Natural killer cell treated with Interleukin-12 subunit alpha and Interleukin-12 subunit beta and Interleukin-15 and Interleukin-18, amount 100 ng/mL, for 72 hours (primary cell): Measurements from ENCODE around the gene SPNS3. TPM values are rescaled to one million over a fixed set of nuclear protein-coding genes. Genes with fewer than 3 reads are reported as not detected.

ENCODE experiments used
- ATAC-seq, 2 donors: fragments of 150-1000 bp; cut with Tn5 transposase in 1 of 2; sonication (Bioruptor Pico), chemical (Tn5 transposase) in 1 of 2; 2 replicates each; pipeline ENCODE4 v1.10.0; 2021
- DNase-seq: peaks from one replicate; pipeline ENCODE4 v3.0.0; 2022; ENCODE audit warnings: low spot score
- H3K27ac Mint-ChIP-seq, 2 donors: 1 replicate in 1 of 2; 2 replicates in 1 of 2; pipeline ENCODE4 v1.8.0; 2022; ENCODE audit warnings: mixed read lengths in 2 of 2, mild to moderate bottlenecking in 1 of 2, moderate library complexity in 1 of 2
- H3K27me3 Mint-ChIP-seq, 2 donors: 1 replicate in 1 of 2; 2 replicates in 1 of 2; pipeline ENCODE4 v1.8.0; 2022; ENCODE audit warnings: mixed read lengths in 2 of 2
- H3K36me3 Mint-ChIP-seq: one replicate; pipeline ENCODE4 v1.8.0; 2022; ENCODE audit warnings: mixed read lengths
- H3K4me1 Mint-ChIP-seq, 2 donors: 1 replicate in 1 of 2; 2 replicates in 1 of 2; pipeline ENCODE4 v1.8.0; 2022; ENCODE audit warnings: low read depth in 2 of 2, mixed read lengths in 2 of 2, mild to moderate bottlenecking in 1 of 2
- H3K4me3 Mint-ChIP-seq: one replicate; pipeline ENCODE4 v1.8.0; 2022; ENCODE audit warnings: mixed read lengths
- H3K9me3 Mint-ChIP-seq: 2 replicates; pipeline ENCODE4 v1.8.0; 2022; ENCODE audit warnings: mixed read lengths
- total RNA-seq, 2 donors: library from RNA; stranded (reverse); gene quantifications; one replicate each; pipeline ENCODE4 v1.2.3, GENCODE V29; 2022

The SPNS3 gene
- total RNA-seq, 2 donors from 2014 or later = 1.1 to 1.9 TPM

DNA sequence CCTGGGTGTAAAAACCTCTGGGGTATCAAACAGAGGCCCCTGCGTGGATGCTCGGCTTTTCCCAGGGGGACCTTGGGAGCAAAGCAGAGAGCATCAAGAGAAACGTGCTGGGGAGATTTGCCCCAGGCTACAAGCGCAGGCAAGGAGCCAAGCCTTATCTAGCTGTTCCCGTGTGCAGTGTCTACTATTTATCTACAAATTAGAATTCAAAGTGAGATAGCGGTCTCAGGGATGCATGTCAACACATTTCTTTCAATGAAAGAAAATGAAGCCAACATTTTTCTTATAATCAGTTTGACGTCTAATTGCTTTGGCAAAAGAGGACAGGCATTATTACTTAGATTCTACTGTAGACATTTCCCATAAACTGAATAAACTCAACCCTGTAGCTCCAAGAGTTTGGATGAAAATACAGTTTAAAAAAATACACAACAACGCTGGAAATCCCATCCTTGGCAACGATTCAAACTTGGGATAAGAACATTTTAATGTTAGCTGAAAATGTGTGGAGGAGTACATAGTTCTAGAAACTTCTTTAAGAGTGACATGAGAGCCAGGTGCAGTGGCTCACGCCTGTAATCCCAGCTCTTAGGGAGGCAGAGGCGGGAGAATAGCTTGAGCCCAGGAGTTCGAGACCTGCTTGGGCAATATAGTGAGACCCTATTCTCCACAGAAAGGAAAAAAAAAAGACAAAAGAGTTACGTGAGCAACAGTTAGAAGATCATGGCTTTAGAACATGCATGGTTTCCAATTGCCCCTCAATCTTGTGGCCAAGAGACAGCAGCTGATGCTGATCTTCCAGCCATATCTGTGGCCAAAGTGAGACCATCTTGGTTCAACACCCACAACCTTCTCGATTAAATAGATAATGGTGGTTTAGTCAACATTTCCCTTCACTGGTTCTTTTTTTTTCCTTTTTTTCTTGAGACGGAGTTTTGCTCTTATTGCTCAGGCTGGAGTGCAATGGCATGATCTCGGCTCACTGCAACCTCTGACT lies 7.2 kb downstream of the SPNS3 start:
- Mint-ChIP-seq H3K9me3 (no peaks in the 10 kb centered on the region), H3K36me3 (no peaks in the 10 kb centered on the region), H3K4me1 (peaks cover 24 to 26% of the 10 kb centered on the region in 2 donors), H3K27ac (peak overlapping the region in 1 of 2 donors; percentile 35), H3K27me3 (peaks cover 38 to 45% of the 10 kb centered on the region in 2 donors), H3K4me3 (no peak overlapping the region)
- ATAC-seq (no peak), DNase-seq (no peak)

DNA sequence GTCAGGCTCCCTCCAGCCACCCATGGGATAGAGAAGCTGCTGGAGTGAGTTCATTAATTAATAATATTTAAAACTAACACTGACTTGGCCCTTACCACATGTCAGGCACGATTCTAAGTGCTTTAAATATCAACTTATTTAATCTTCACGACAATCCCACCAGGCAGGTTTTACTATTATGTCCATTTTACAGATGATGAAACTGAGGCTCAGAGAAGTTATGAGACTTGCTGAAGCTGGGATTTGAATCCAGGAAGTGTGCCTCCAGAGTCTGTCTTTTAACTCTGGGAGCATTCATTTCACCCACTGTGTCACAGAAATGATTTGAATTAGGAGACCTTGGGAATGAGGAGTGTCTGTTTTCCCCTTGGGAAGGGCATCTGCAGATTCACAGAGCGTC lies 8.8 kb downstream of the SPNS3 start:
- DNase-seq (no peak), ATAC-seq (no peak)
- no peaks in the 10 kb centered on the region for H3K9me3 Mint-ChIP-seq
- H3K27ac Mint-ChIP-seq = peak overlapping the region in 1 of 2 donors; percentile 35
- H3K4me1 Mint-ChIP-seq = peaks cover 22 to 24% of the 10 kb centered on the region in 2 donors
- H3K27me3 Mint-ChIP-seq = peaks cover 36 to 40% of the 10 kb centered on the region in 2 donors
- H3K4me3 Mint-ChIP-seq = no peak overlapping the region
- H3K36me3 Mint-ChIP-seq = no peaks in the 10 kb centered on the region

DNA sequence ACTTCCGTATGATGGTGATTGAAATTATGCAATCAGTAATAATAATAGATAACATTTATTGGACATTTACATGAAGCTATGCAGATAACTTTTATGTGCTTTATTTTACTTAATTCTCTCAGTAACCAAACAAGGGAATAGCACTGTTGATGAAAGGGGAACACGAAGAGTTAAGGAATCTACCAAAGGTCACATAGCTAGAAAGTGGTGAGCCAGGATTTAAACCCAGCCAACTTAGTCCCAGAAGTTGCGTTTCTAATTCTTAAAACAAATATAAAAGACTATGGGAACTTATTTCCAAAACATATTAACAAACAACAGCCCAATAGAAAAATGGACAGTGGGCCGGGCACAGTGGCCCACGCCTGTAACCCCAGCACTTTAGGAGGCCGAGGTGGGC lies 9.7 kb downstream of the SPNS3 start:
- no peak for DNase-seq
- Mint-ChIP-seq H3K4me1 (peaks cover 22 to 24% of the 10 kb centered on the region in 2 donors), H3K4me3 (no peak overlapping the region), H3K9me3 (no peaks in the 10 kb centered on the region), H3K27ac (peak overlapping the region in 1 of 2 donors; percentile 26), H3K27me3 (peaks cover 29 to 39% of the 10 kb centered on the region in 2 donors), H3K36me3 (no peaks in the 10 kb centered on the region)
- ATAC-seq = no peak

DNA sequence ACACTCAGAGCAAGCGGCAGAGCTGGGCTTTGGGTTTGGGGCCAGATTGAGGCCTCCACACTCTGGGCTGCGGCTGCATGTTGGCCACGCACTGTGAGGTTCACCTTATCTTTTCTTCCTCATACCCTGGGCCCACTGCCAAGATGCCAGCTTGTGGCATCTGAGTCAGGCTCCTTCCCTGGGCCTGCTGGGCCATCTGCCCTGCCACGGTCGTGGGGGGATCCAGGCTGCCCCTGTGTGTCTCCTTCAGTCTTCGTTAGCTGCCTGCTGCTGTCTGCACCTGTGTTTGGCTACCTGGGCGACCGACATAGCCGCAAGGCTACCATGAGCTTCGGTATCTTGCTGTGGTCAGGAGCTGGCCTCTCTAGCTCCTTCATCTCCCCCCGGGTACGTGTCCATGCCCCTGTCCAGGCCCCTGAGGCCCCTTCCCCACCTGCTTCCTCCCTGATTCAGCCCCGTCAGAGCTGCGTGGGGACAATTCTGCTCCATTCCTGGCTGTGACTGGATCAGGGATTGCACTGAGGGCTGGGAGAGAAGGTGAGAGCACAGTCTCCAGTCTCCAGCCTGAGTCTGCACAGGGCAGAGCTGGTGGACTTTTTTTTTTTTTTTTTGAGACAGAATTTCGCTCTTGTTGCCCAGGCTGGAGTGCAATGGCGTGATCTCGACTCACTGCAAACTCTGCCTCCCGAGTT lies 11.2 kb downstream of the SPNS3 start:
- no peak overlapping the region for H3K27ac Mint-ChIP-seq
- H3K27me3 Mint-ChIP-seq = peaks cover 21 to 36% of the 10 kb centered on the region in 2 donors
- H3K9me3 Mint-ChIP-seq = no peaks in the 10 kb centered on the region
- no peak overlapping the region for H3K4me3 Mint-ChIP-seq
- H3K36me3 Mint-ChIP-seq = no peaks in the 10 kb centered on the region
- ATAC-seq (peak in 1 of 2 donors; percentile 21), DNase-seq (no peak)
- H3K4me1 Mint-ChIP-seq = peaks cover 18 to 24% of the 10 kb centered on the region in 2 donors

DNA sequence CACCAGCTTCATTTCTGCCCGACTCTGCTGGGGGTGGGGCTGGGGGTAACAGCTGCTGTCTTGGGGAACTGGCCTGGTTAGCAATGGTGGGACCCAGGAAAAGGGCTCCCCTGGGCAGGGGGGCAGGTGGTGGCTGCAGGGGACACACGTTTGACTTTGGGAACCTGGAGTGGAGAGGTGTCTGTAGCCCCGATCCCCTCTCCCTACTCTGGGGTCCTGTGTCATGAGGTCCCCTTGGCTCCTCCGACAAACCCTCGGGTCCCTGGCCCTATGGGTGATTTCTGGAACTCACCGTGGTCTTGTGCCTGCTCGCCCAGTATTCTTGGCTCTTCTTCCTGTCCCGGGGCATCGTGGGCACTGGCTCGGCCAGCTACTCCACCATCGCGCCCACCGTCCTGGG lies 12.0 kb downstream of the SPNS3 start:
- Mint-ChIP-seq H3K27me3 (peaks cover 17 to 35% of the 10 kb centered on the region in 2 donors), H3K4me1 (peaks cover 18 to 20% of the 10 kb centered on the region in 2 donors), H3K4me3 (no peak overlapping the region), H3K27ac (peak overlapping the region in 1 of 2 donors; percentile 31), H3K9me3 (no peaks in the 10 kb centered on the region), H3K36me3 (no peaks in the 10 kb centered on the region)
- DNase-seq = no peak
- ATAC-seq = no peak

DNA sequence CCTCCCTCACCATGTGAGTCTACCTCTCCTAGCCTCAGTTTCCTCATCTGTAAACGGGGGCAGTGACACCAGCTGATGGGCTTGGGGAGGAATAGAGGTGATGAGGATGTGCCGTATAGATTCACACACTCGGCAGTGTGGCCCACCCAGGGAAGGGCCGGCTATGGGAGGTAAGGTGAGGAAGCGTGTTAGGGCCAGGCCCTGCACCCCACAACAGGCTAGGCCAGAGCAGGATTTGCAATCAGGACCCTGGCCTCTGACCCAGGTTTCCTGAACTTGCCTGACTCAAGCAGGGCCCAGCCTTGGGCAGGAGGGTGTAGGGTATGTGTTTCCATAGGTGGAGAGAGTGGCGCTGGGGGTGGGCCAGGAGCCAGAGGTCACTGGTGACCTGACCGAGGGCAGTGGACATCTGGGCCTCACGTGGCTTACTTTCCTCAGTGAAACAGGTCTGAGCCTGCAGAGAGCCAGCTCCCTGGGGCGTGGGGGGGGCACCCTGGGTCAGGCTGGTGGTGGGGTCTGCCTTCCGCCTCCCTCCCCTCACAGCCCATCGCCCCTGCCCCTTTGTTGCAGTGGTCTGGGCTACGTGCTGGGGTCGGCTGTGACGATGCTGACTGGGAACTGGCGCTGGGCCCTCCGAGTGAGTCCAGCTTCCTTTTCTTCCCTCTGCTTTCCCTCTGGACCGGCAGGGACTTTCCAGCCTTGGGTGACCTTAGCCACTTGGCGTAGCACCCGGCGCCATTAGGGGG lies 12.8 kb downstream of the SPNS3 start:
- H3K27me3 Mint-ChIP-seq = peaks cover 14 to 35% of the 10 kb centered on the region in 2 donors
- peak overlapping the region in 1 of 2 donors; percentile 31 for H3K27ac Mint-ChIP-seq
- H3K4me1 Mint-ChIP-seq = peaks cover 11 to 13% of the 10 kb centered on the region in 2 donors
- no peaks in the 10 kb centered on the region for H3K36me3 Mint-ChIP-seq
- ATAC-seq (no peak), DNase-seq (no peak)
- no peaks in the 10 kb centered on the region for H3K9me3 Mint-ChIP-seq
- no peak overlapping the region for H3K4me3 Mint-ChIP-seq

DNA sequence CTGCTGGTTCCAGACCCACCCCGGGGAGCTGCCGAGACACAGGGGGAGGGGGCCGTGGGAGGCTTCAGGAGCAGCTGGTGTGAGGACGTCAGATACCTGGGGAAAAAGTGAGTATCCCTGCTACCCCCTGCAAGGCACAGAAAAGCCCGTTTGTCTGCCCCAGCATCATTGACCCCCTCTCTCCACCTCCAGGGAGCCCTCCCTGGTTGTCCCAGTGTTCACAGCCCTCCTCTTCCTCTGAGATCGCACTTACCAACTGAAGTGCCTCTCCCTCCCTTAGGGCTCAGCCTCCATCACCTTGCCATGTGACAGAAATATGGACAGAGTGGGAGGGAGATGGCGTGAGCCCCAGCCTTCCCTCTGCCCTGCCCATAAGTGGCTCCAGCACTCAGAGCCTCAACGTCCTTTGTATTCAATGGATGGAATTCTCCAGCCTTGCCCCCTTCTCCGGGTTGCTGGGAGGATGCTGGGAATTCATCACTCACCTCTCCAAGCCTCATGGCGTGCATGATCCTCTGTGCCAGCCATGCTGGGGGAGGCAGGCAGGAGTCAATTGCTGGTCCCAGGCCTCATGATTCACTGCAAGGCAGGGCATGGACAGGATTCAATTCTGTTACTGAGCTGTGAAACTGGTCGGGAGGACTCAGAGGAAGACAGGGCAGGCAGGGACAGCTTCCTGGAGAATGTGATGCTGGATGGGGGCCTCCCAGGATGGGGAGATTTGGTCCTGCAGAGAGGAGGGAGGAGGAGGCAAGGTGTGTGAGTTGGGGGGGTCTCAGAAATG lies 14.6 kb downstream of the SPNS3 start:
- H3K27me3 Mint-ChIP-seq = peaks cover 8 to 36% of the 10 kb centered on the region in 2 donors
- peaks cover 7 to 10% of the 10 kb centered on the region in 2 donors for H3K4me1 Mint-ChIP-seq
- DNase-seq (no peak), ATAC-seq (peak in 1 of 2 donors; percentile 22)
- H3K27ac Mint-ChIP-seq = peak overlapping the region in 1 of 2 donors; percentile 24
- no peaks in the 10 kb centered on the region for H3K9me3 Mint-ChIP-seq
- H3K4me3 Mint-ChIP-seq = no peak overlapping the region
- no peaks in the 10 kb centered on the region for H3K36me3 Mint-ChIP-seq

DNA sequence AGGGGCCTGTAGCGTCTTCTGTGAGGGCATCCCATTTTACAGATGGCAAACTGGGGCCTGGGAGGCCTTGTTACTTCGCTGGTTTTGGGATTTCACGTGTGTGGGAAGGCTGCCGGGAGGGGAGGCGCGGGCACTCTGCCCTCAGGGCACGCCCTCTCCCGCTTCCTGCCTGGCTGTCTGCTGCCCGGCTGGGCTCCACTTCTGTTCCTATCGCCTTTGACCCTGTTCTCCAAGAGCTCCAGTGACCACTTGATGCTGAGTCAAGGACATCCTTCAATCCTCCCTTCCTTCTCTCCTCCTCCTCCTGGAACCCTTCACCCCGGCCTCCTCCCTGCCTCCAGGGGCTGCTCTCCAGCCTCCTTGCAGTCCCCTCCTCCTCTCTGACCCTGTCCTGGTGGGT lies 16.0 kb downstream of the SPNS3 start:
- no peaks in the 10 kb centered on the region for H3K9me3 Mint-ChIP-seq
- ATAC-seq (no peak), DNase-seq (no peak)
- H3K36me3 Mint-ChIP-seq = no peaks in the 10 kb centered on the region
- H3K4me3 Mint-ChIP-seq = no peak overlapping the region
- peaks cover 4 to 10% of the 10 kb centered on the region in 2 donors for H3K4me1 Mint-ChIP-seq
- no peak overlapping the region for H3K27ac Mint-ChIP-seq
- peaks cover 15 to 39% of the 10 kb centered on the region in 2 donors for H3K27me3 Mint-ChIP-seq

DNA sequence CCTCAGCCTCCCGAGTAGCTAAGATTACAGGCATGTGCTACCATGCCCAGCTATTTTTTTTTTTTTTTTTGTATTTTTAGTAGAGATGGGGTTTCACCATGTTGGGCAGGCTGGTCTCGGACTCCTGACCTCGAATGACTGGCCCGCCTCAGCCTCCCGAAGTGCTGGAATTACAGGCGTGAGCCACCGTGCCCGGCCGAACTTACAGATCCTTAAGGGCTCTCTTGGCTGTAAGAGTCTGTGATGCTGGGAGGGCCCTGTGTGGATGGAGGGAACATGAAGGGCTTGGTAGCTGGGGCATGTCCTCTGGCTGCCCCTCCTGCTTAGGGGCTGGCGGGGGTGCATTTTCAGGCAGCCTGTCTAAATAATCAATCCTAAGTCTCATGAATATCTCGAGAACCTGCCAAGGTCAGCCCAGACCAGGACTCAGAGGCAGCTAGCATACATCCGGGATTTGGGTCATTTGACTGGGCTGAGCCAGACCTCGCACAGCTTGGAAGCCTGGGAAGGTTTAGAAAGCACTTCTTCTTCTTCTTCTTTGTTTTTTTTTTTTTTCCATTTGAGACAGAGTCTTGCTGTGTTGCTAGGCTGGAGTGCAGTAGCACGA lies 17.1 kb downstream of the SPNS3 start:
- Mint-ChIP-seq H3K4me1 (peaks cover 0 to 9% of the 10 kb centered on the region in 2 donors), H3K27ac (no peak overlapping the region), H3K4me3 (no peak overlapping the region), H3K27me3 (peaks cover 15 to 34% of the 10 kb centered on the region in 2 donors), H3K9me3 (no peaks in the 10 kb centered on the region), H3K36me3 (no peaks in the 10 kb centered on the region)
- no peak for DNase-seq
- ATAC-seq = no peak

DNA sequence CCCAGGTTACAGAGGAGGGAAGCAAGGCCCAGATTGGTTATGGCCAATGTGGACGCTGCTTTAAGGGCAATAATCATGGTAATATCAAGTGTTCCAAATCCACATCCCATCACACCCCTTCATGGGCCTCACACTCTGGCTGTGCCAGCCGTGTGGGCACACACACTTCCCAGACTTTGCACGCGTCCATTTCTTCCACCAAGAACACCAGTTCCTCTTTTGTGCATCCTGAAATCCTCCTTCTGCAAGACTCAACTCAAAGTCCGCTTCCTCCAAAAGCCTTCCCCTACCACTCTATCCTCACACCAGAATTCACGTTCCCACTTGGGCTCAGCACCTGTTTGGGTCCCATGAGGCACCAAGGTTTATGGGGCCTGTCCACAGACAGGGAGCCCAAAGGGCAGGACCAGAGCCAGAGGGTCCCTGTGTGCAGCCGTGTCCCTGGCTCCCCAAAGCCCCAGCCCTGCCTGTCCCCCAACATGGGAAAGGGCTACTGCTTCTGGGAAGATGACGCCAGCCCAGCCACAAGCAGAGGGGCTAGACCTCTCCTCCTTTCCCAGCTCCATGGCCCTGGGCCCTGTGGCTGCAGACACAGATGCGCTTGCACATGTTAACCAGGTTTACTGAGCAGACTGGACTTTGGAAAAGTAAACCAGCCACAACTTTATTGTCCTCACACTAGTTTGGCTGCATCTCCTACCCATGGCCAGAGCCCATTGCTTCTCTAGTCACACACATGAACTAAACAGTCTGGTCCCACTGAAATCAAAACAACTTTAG lies 20.3 kb downstream of the SPNS3 start:
- Mint-ChIP-seq H3K4me1 (peaks cover 0 to 4% of the 10 kb centered on the region in 2 donors), H3K4me3 (no peak overlapping the region), H3K27me3 (peaks cover 15 to 23% of the 10 kb centered on the region in 2 donors), H3K27ac (no peak overlapping the region), H3K36me3 (no peaks in the 10 kb centered on the region), H3K9me3 (no peaks in the 10 kb centered on the region)
- DNase-seq (no peak), ATAC-seq (no peak)

DNA sequence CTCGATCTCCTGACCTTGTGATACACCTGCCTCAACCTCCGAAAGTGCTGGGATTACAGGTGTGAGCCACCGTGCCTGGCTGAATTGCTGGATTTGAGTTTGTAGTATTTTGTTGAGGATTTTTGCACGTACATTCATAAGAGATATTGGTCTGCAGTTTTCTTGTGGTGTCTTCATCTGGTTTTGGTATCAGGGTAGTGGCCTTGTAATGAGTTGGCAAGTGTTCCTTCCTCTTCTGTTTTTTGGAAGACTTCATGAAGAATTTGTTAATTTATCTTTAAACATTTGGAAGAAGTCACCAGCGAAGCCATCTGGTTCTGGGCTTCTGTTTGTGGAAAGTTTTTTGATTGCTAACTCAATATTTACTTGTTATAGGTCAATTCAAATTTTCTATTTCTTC lies 26.9 kb downstream of the SPNS3 start:
- no peak for DNase-seq

More for the DNA sequence above, 26.9 kb downstream of the SPNS3 start:
- no peaks in the 10 kb centered on the region for H3K4me1 Mint-ChIP-seq
- H3K4me3 Mint-ChIP-seq = no peak overlapping the region
- peaks cover 20% of the 10 kb centered on the region for H3K36me3 Mint-ChIP-seq
- ATAC-seq = no peak
- H3K27ac Mint-ChIP-seq = no peak overlapping the region
- peaks cover 7% of the 10 kb centered on the region for H3K9me3 Mint-ChIP-seq
- peaks cover 19 to 22% of the 10 kb centered on the region in 2 donors for H3K27me3 Mint-ChIP-seq
